H1 (cell line): ENCODE measurements around the gene RSAD1. TPM values are rescaled to one million over a fixed set of nuclear protein-coding genes. Genes with fewer than 3 reads are reported as not detected.

ENCODE experiments used
- CHD7 ChIP-seq: fragments of 300-600 bp; sonication (generic); IDR thresholded peaks from 2 replicates; pipeline ENCODE4 v1.7.1; 2012; ENCODE audit warnings: low read length, moderate library complexity, mild to moderate bottlenecking, inconsistent platforms; ENCODE audit not compliant: insufficient replicate concordance
- E2F6 ChIP-seq: IDR thresholded peaks from 2 replicates; pipeline ENCODE4 v1.6.1; 2012; ENCODE audit warnings: inconsistent platforms
- GABPA ChIP-seq: IDR thresholded peaks from 2 replicates; pipeline ENCODE4 v1.6.1; 2011; ENCODE audit warnings: mild to moderate bottlenecking, low read length, moderate library complexity, borderline replicate concordance; ENCODE audit not compliant: insufficient read depth
- NRF1 ChIP-seq: IDR thresholded peaks from 2 replicates; pipeline ENCODE4 v1.6.1; 2011; ENCODE audit warnings: mild to moderate bottlenecking, low read depth, low read length, improper control_type of control experiment
- RAD21 ChIP-seq, 2 experiments: IDR thresholded peaks in 1 of 2; conservative IDR thresholded peaks in 1 of 2; 2 replicates each; pipeline ENCODE4 v1.6.1; 2011; ENCODE audit warnings: low read depth in 2 of 2, low read length in 2 of 2, improper control_type of control experiment in 1 of 2, inconsistent platforms in 1 of 2, mild to moderate bottlenecking in 1 of 2, moderate library complexity in 1 of 2
- SIN3A ChIP-seq, 2 experiments: IDR thresholded peaks in 1 of 2; conservative IDR thresholded peaks in 1 of 2; 2 replicates each; pipeline ENCODE4 v1.6.1; 2011 to 2012; ENCODE audit warnings: low read length in 2 of 2, improper control_type of control experiment in 1 of 2, low read depth in 1 of 2, mild to moderate bottlenecking in 1 of 2
- SUZ12 ChIP-seq: fragments of 200-600 bp; sonication (generic); IDR thresholded peaks from 2 replicates; pipeline ENCODE4 v1.6.1; 2012; ENCODE audit warnings: mild to moderate bottlenecking, inconsistent platforms, low read length, moderate library complexity, mixed read lengths
- polyA plus RNA-seq, 7 experiments: library from polyadenylated mRNA; depleted of rRNA in 3 of 7; stranded (reverse) in 5 of 7; unstranded in 2 of 7; fragments of >200 nt in 5 of 7; fragments of 200-250 nt in 2 of 7; gene quantifications; 1 replicate in 5 of 7; 2 replicates in 1 of 7; 4 replicates in 1 of 7; pipeline versions ENCODE4 v1.2.1 to v1.2.3, GENCODE V29; 2011 to 2013; ENCODE audit warnings: missing spikeins in 2 of 7, mixed read lengths in 2 of 7
- total RNA-seq: library from RNA; stranded (reverse); fragmentation: NEBNext Ultra II Directional; extraction: Animal tissue kit (Norgen Biotek cat#: 25700); gene quantifications from 2 replicates; pipeline ENCODE4 v1.2.1, GENCODE V29; 2021

The RSAD1 gene
- total and polyA plus RNA-seq, 2 of the 8 experiments (the other 6 are each of a cell fraction or from before 2014, with no cell fraction given): 17.9 to 33.5 TPM

- TF ChIP-seq CHD7 (no peak), SIN3A (conservative IDR thresholded peaks at IDR 0.05 in 1 of 2, IDR thresholded peaks at IDR 0.05 in 1 of 2; ENCODE audit: low read depth in 1 of 2, low read length in 2 of 2) (peak in 1 of 2 experiments; percentile 74; a peak in 1 of 4 replicates), SUZ12 (no peak), NRF1 (no peak), GABPA (peak; percentile 49; the same call in 1 of the 2 replicates), E2F6 (peak; percentile 56), RAD21 (IDR thresholded peaks at IDR 0.05 in 1 of 2, conservative IDR thresholded peaks at IDR 0.05 in 1 of 2; ENCODE audit: low read depth in 2 of 2, low read length in 2 of 2) (peak; percentile 33 to 53; a peak in 3 of 4 replicates)
Observed at GRCh38 chr17:50479522-50480141, 972 bp downstream of the RSAD1 start (continued).
